Jurkat, Clone E6-1 (cell line): ENCODE measurements around the gene LRP1B.

Experiments
- DNase-seq: peaks from one replicate; pipeline ENCODE4 v3.0.0-alpha.2; 2011; ENCODE audit warnings: low read depth, low spot score
- H3K4me3 ChIP-seq: 2 replicates; pipeline ENCODE4 v1.5.1; 2011; ENCODE audit warnings: mild to moderate bottlenecking, low read length, control low read depth, moderate library complexity

LRP1B gene

GRCh38 chr2:141517852-141518421 lies 612.9 kb downstream of the LRP1B start:
- H3K4me3 ChIP-seq: no peak overlapping the region
- no peak for DNase-seq

GRCh38 chr2:141517180-141517851 lies 613.5 kb downstream of the LRP1B start:
- DNase-seq: no peak
- no peak overlapping the region for H3K4me3 ChIP-seq

DNA sequence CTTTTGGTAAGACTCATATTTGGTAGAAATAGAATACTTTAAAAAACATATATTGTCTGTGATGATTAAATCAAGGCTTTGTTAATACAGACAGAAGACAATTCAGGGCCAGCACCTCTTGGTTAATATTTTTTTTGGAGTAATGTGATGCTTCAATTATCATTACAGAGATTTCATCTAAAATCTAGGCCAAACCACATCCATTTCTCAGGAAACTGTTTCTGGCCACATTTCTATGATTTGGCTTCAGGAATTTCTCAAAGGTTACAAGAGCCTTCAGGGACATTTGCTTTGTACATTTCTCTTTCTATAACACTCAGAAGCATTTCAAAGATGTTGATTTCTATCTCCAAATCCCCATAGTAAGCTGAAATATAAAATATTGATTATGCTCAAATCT lies 614.9 kb downstream of the LRP1B start:
- H3K4me3 ChIP-seq: no peak overlapping the region
- no peak for DNase-seq

DNA sequence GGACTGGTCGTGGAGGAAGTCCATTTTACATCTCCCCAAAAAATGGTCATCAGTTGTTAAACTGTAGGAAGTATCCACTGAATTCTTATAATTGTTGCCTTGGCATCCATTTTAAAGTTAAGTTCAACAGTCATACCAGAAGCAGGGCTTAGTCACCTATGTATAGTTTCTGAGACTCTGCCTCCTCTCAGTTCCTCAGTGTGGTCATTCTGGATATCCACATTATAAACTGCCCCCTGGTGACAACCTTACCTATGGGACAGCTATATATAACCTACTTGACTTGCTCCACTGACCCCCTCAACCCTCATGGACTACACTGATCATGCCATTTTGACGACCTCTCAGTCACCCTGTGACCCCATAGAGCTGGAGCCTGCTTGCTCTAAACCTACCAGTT lies 617.0 kb downstream of the LRP1B start:
- no peak overlapping the region for H3K4me3 ChIP-seq
- no peak for DNase-seq

DNA sequence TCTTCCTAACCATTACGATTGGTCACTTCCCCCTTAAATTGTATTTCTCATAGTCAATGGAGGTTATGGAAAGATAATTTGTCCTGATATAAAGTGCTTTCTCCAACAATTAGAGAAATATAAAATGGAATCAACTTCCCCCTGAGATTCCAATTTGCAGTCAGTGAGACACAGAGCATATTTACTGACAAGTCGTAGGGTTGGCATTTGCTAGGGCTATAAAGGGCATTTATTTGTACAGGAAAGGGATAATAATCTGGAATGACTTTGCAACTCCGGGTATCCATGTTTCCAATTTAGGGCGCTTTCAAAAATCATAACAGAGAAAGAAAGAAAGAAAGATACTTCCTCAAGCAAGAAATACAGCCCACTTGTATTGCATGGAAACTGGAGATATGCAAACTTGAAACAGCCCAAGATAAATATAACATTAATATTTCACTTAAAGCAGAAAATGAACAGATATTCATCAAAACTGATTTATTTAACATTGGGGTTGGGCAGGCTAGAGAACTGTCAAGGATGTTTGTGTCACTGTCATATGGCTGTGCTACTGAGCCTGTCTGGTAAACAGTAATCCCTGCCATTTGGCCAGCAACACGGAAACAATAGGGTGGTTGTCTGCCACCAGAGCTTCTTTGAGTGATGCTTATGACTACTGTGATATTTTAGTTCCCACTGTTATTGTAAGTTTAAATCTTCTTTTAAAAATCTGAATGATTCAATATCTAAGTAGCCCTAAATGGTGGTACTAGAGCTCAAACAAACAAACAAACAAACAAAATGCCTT lies 621.8 kb downstream of the LRP1B start:
- no peak for DNase-seq
- no peak overlapping the region for H3K4me3 ChIP-seq

- no peak for DNase-seq
- no peak overlapping the region for H3K4me3 ChIP-seq
Measured at GRCh38 chr2:141508086-141508752, 622.6 kb downstream of the LRP1B start.

DNA sequence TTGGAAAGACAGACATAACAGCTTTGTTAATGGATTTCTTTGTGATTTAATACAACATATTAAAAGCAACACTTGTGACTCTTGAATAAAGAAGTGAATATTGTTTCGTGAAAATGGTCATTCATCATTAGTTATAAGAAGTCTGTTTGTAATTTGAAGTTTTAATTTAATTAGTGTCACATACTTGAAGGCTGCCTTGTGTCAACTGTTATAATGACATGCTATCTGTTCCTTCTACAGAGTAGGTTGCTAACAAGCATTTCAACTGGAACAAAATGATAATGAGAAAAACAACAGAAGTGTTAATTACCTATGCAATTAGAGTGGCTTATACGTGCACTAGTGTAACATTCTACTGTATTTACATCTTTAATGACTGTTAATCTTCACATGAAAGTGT lies 624.7 kb downstream of the LRP1B start:
- H3K4me3 ChIP-seq: no peak overlapping the region

DNA sequence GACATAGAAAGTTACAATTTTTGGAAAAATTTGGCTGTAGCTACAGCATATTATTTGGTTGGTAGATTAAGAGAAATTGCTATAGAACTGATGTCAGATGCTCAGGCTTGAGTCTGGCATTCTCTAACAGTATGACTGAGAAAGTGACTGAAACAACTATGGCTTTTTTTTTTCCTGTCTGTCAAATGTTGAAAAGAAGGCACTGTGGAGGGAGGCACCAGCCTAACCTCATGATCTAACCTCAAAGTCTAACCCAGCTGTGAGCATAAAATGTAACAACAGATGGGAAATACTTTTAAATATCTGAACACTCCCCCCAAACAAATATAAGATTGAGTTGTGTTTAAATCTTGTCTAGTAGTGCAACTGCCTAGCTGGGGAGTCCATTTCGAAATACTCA lies 629.1 kb downstream of the LRP1B start:
- DNase-seq: no peak
- H3K4me3 ChIP-seq: no peak overlapping the region

More for the DNA sequence above, 624.7 kb downstream of the LRP1B start:
- DNase-seq: no peak

DNA sequence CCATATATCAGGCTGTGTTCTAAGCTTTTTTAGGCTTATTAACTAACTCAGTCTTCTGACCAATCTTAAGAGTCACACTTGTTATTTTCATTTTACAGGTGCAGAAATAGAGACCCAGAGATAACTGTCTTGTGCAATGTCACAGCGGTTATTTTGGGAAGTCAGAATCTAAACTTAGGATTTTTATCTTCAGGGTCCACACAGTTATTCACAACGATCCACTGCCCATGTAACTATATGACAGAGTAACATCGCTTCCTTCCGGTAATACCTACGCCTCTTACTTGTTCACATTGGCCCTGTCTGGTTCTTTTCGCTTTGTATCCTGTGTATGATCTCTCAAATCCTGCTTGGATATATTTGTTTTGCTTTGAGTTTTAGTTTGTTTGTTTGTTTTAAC lies 631.7 kb downstream of the LRP1B start:
- no peak for DNase-seq
- H3K4me3 ChIP-seq: no peak overlapping the region

GRCh38 chr2:141498561-141498960 lies 632.3 kb downstream of the LRP1B start:
- no peak for DNase-seq
- no peak overlapping the region for H3K4me3 ChIP-seq

- H3K4me3 ChIP-seq: no peak overlapping the region
- no peak for DNase-seq
Measured at GRCh38 chr2:141497272-141497671, 633.5 kb downstream of the LRP1B start.

DNA sequence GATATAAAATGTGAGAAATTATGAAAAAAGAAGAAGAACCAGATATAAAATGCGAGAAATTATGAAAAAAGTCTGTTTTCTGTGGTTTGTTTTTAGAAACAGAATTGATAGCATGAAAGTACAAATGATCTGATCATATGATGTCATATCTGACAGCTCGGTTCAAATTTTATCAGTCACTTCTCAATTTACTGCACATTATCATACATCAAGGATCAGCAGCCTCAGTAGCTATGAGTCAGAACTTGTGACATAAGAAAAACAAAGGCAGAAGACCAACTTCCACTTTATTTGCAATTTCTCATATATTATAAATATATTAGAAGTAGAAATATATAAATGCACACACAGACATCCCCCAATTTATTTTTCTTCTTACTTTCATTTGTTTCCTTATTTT lies 634.0 kb downstream of the LRP1B start:
- no peak for DNase-seq

DNA sequence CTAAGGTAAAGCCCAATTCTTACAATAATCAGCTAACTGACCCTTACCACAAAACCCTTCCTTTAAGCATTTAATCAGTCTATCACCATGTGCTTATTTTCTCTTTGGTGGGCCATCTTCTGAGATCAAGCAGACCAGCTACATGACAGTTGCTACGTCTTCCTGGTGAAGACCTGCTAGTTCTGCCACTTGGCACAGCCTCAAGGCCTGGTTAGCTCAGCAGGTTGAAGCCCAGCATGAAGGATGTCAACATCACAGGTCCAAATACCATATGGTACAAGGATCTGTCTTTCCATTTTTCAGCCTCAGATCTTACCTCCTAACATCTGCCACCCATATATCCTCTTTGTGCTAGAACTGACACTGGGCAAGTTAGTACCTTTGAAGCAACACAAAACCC lies 636.9 kb downstream of the LRP1B start:
- no peak overlapping the region for H3K4me3 ChIP-seq
- no peak for DNase-seq

More for the DNA sequence above, 634.0 kb downstream of the LRP1B start:
- H3K4me3 ChIP-seq: no peak overlapping the region

DNA sequence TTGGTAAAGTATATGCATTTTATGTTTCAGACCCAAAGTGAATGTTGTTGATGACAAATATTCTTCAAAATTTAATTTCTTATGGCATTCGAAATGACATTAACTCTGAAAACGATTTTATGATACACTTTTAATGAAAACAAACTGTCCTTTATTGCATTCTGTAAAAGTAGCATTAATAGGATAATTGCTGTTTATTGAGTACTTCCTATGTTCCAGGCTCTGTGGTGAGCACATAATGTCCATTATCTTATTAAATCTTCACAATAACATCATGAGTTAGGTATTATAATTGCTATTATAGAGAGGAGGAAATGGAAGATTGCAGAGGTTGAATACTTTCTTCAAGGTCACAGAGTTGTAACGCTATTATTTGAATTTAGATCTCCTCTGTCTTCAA lies 638.0 kb downstream of the LRP1B start:
- no peak for DNase-seq
- H3K4me3 ChIP-seq: no peak overlapping the region

DNA sequence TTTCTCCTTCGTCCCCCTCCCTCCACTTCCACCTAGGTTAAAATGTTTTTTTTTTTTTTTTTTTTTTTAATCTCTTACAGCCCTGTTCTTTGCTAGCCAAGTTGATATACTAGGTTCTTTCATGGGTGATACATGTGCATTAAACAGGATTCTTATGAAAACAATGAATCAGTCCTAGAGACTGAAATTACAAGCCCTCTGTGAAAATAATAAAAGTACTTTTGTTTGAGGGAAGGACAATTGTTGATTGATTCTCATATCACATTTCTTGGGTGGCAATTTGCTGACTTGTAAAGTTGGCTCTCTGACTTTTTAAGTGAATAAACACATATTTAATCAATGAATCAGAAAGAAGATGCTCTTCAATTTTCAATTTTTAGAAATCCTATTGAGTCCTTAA lies 639.9 kb downstream of the LRP1B start:
- no peak for DNase-seq
- H3K4me3 ChIP-seq: no peak overlapping the region

- no peak for DNase-seq
- H3K4me3 ChIP-seq: no peak overlapping the region
Measured at GRCh38 chr2:141482697-141483096, 648.1 kb downstream of the LRP1B start.

- no peak overlapping the region for H3K4me3 ChIP-seq
- DNase-seq: no peak
Measured at GRCh38 chr2:141475801-141476200, 655.0 kb downstream of the LRP1B start.

- no peak for DNase-seq
Measured at GRCh38 chr2:141468761-141469160, 662.1 kb downstream of the LRP1B start.

DNA sequence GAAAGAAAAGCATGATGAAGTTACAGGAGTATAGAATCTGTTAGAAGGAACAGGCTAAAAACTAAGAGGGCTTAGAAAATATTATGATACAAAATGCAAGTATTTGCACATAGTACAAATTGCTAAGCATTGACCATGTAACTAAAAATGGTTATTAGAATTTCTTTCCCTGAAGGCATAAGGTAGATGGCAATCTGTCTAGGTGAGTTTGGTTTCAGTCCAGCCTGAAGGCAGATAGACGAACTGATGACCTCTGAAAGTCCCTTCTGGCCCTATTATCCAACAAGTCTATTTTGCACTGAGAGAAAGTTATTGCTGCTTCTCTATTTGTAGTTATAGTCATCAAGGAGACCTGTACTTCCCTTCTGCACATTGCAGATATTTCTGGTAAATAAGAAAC lies 663.5 kb downstream of the LRP1B start:
- no peak for DNase-seq
- no peak overlapping the region for H3K4me3 ChIP-seq

More at GRCh38 chr2:141468761-141469160, 662.1 kb downstream of the LRP1B start:
- no peak overlapping the region for H3K4me3 ChIP-seq

DNA sequence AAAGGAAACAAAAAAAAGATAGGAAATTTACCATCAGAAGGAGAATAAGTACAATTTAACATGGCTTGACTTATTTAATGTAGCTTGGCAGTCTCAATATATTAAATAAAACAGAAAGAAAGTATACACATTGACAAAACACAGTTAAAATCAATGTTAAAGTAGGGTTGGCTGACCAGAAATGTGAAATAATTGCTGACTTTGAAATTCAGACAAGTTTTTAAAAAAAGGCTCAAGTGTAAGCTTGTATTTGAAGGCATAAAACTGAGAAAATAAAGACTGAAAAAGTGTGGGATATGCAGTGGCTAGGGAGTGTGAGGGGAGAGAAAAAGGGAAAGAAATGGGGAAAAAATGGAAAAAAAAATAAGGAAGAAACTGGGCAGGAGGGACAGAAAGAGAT lies 665.8 kb downstream of the LRP1B start:
- no peak for DNase-seq
- H3K4me3 ChIP-seq: no peak overlapping the region
